Neural cell (in vitro differentiated cells): ENCODE results near the gene PIAS2.
"Not testable (repeated sequence)": the region's sequence is repeated elsewhere in the genome, so short reads cannot be mapped to it uniquely, and the experiment has no call there.

Experiments used
- CTCF ChIP-seq: fragments of 450-650 bp; IDR thresholded peaks from 2 replicates; pipeline ENCODE4 v1.5.1; 2014; ENCODE audit warnings: antibody characterized with exemption, mild to moderate bottlenecking, moderate library complexity; ENCODE audit not compliant: poor library complexity, severe bottlenecking
- EZH2 ChIP-seq: fragments of 200-600, 300-800 bp; shearing (Covaris generic), sonication (generic); IDR thresholded peaks from 2 replicates; pipeline ENCODE4 v1.6.1; 2014; ENCODE audit warnings: antibody characterized with exemption, low read length, borderline replicate concordance, mild to moderate bottlenecking; ENCODE audit not compliant: insufficient read depth, poor library complexity, severe bottlenecking
- POLR2AphosphoS5 ChIP-seq: IDR thresholded peaks from 2 replicates; pipeline ENCODE4 v1.6.1; 2012
- TAF1 ChIP-seq: IDR thresholded peaks from 2 replicates; pipeline ENCODE4 v1.6.1; 2012; ENCODE audit warnings: low read depth

- TF ChIP-seq EZH2, POLR2AphosphoS5, CTCF, TAF1: not testable (repeated sequence)
These were observed 47.4 kb upstream of the PIAS2 start for GRCh38 chr18:46964579-46965293.
